BJ (cell line): ENCODE data around the gene PI4KA. TPM values are rescaled to one million over a fixed set of nuclear protein-coding genes. Genes with fewer than 3 reads are reported as not detected.

Experiments
- CTCF ChIA-PET: fragments of 350-600 bp; formaldehyde crosslinking; extraction: SDS; loops from one replicate; lab custom pipeline; 2021; ENCODE audit warnings: antibody characterized with exemption, inconsistent platforms; lab: Yijun Ruan, JAX
- POLR2A ChIA-PET: fragments of 300-600 bp; sonication (Branson Sonifier 250); formaldehyde crosslinking; extraction: SDS; loops from one replicate; lab custom pipeline; 2021; ENCODE audit warnings: antibody characterized with exemption; lab: Charles Lee
- DNase-seq: peaks from one replicate; pipeline ENCODE4 v3.0.0-alpha.2; 2011; ENCODE audit warnings: low read depth
- H3K27me3 ChIP-seq: 2 replicates; pipeline ENCODE4 v1.6.0; 2011; ENCODE audit warnings: low read length; ENCODE audit not compliant: control insufficient read depth, insufficient read depth
- H3K36me3 ChIP-seq: 2 replicates; pipeline ENCODE4 v1.5.1; 2011; ENCODE audit warnings: low read length; ENCODE audit not compliant: control insufficient read depth, insufficient read depth
- H3K4me3 ChIP-seq: 2 replicates; pipeline ENCODE4 v1.5.1; 2011; ENCODE audit warnings: low read depth, mild to moderate bottlenecking, control low read depth, low read length
- polyA plus RNA-seq: library from polyadenylated mRNA; depleted of rRNA; stranded (reverse); fragments of >200 nt; gene quantifications from 2 replicates; pipeline ENCODE4 v1.2.3, GENCODE V29; 2011; rRNA removed
- TF ChIP-seq, protein P1 (sequence below): IDR thresholded peaks from 2 replicates; pipeline ENCODE4 v1.5.1; 2011; ENCODE audit warnings: low read depth, mild to moderate bottlenecking, control low read depth, inconsistent platforms, low read length, moderate library complexity; ENCODE audit not compliant: insufficient read depth

PI4KA gene
- polyA plus RNA-seq, 1 experiment: 34.2 TPM

DNA sequence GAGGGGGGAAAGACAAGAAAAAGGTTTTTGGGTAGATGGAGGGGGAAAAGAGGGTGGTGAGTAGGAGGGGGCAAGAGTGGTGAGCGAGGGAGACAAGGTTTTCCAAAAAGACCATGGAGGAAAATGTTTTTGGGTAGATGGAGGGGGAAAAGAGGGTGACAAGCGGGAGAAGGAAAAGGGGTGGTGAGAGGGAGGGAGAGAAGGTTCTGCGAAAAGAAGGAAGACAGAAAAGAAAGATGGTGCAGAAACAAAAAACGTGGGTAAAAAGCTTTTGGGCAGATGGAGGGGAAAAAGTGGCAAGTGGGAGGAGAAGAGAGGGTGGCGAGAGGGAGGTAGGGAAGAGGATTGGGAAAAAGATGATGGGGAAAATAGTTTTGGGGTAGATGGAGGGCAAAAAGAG is 200.6 kb downstream of the PI4KA start:
- POLR2A ChIA-PET: no interaction called here
- CTCF ChIA-PET: no interaction called here
- DNase-seq: no peak
- Histone ChIP-seq H3K27me3 (no peaks in the 10 kb centered on the region), H3K36me3 (no peaks in the 10 kb centered on the region), H3K4me3 (no peak overlapping the region)
- TF ChIP-seq, protein P1, sequence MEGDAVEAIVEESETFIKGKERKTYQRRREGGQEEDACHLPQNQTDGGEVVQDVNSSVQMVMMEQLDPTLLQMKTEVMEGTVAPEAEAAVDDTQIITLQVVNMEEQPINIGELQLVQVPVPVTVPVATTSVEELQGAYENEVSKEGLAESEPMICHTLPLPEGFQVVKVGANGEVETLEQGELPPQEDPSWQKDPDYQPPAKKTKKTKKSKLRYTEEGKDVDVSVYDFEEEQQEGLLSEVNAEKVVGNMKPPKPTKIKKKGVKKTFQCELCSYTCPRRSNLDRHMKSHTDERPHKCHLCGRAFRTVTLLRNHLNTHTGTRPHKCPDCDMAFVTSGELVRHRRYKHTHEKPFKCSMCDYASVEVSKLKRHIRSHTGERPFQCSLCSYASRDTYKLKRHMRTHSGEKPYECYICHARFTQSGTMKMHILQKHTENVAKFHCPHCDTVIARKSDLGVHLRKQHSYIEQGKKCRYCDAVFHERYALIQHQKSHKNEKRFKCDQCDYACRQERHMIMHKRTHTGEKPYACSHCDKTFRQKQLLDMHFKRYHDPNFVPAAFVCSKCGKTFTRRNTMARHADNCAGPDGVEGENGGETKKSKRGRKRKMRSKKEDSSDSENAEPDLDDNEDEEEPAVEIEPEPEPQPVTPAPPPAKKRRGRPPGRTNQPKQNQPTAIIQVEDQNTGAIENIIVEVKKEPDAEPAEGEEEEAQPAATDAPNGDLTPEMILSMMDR: no peak

Other genes with a start within 250 kb of the PI4KA start
- not detected in 2 replicates for gene SERPIND1, start 84.7 kb downstream of the PI4KA start, polyA plus RNA-seq
- gene SNAP29, start 196 bp upstream of the PI4KA start, polyA plus RNA-seq: 34.6 and 41.9 TPM in 2 replicates
- 14.7 and 21.4 TPM in 2 replicates for gene CRKL, start 58.6 kb upstream of the PI4KA start, polyA plus RNA-seq
- 0.25 and 0.28 TPM in 2 replicates for gene AIFM3, start 108.4 kb upstream of the PI4KA start, polyA plus RNA-seq
- 30.1 and 45.9 TPM in 2 replicates for gene LZTR1, start 123.5 kb upstream of the PI4KA start, polyA plus RNA-seq
- gene THAP7, start 143.3 kb upstream of the PI4KA start, polyA plus RNA-seq: 17.9 and 24.4 TPM in 2 replicates
- gene P2RX6, start 156.4 kb upstream of the PI4KA start, polyA plus RNA-seq: 1.2 and 2.0 TPM in 2 replicates
- 0.27 and 0.29 TPM in 2 replicates for gene SLC7A4, start 173.8 kb upstream of the PI4KA start, polyA plus RNA-seq
- not detected in 2 replicates for gene LRRC74B, start 187.1 kb upstream of the PI4KA start, polyA plus RNA-seq